CD14-positive monocyte (primary cell): ENCODE data around the gene CSF1R. TPM values are rescaled to one million over a fixed set of nuclear protein-coding genes. Genes with fewer than 3 reads are reported as not detected.

ENCODE experiments used
- DNase-seq, 3 donors: peaks; one replicate each; pipeline ENCODE4 v3.0.0-alpha.2; 2011 to 2022
- H2AFZ ChIP-seq: 2 replicates; pipeline ENCODE4 v1.6.0; 2012; ENCODE audit warnings: mild to moderate bottlenecking, low read depth, low read length, inconsistent platforms; ENCODE audit not compliant: insufficient read depth, poor library complexity, severe bottlenecking
- H3K27ac ChIP-seq, 2 donors: 1 replicate in 1 of 2; 2 replicates in 1 of 2; pipeline ENCODE4 v1.5.1; 2012 to 2013; ENCODE audit warnings: low read length in 2 of 2, control low read depth in 1 of 2, inconsistent platforms in 1 of 2, low read depth in 1 of 2, mild to moderate bottlenecking in 1 of 2
- H3K27me3 ChIP-seq, 2 donors: one replicate each; pipeline versions ENCODE4 v1.6.0 to v1.6.1; 2011 to 2013; ENCODE audit warnings: low read length in 2 of 2; ENCODE audit not compliant: control insufficient read depth in 2 of 2, insufficient read depth in 2 of 2
- H3K36me3 ChIP-seq, 2 donors: replicated peaks in 1 of 2; 1 replicate in 1 of 2; 2 replicates in 1 of 2; pipeline versions ENCODE4 v1.5.1 to v1.6.1; 2012 to 2013; ENCODE audit warnings: low read length in 2 of 2, control low read depth in 1 of 2, inconsistent platforms in 1 of 2, mild to moderate bottlenecking in 1 of 2; ENCODE audit not compliant: insufficient read depth in 2 of 2, control insufficient read depth in 1 of 2
- H3K4me1 ChIP-seq, 2 donors: 1 replicate in 1 of 2; 2 replicates in 1 of 2; pipeline versions ENCODE4 v1.5.1 to v1.6.1; 2012 to 2013; ENCODE audit warnings: low read length in 2 of 2, control low read depth in 1 of 2, inconsistent platforms in 1 of 2, mild to moderate bottlenecking in 1 of 2, moderate library complexity in 1 of 2; ENCODE audit not compliant: insufficient read depth in 2 of 2, control insufficient read depth in 1 of 2
- H3K4me2 ChIP-seq: replicated peaks from 2 replicates; pipeline ENCODE3; 2012; ENCODE audit warnings: low read length, moderate library complexity, mild to moderate bottlenecking; ENCODE audit not compliant: poor library complexity, severe bottlenecking; ENCODE audit errors: extremely low read depth
- H3K4me3 ChIP-seq, 3 experiments: fragments of 200-600 bp in 1 of 3; sonication (generic) in 1 of 3; replicated peaks in 1 of 3; 1 replicate in 2 of 3; 2 replicates in 1 of 3; pipeline ENCODE4 v1.5.1; 2011 to 2013; ENCODE audit warnings: low read length in 3 of 3, mild to moderate bottlenecking in 3 of 3, control low read depth in 2 of 3, low read depth in 2 of 3, inconsistent platforms in 1 of 3, moderate library complexity in 1 of 3
- H3K79me2 ChIP-seq: 2 replicates; pipeline ENCODE4 v1.6.0; 2012; ENCODE audit warnings: mild to moderate bottlenecking, control low read depth, inconsistent platforms, low read length, moderate library complexity; ENCODE audit not compliant: insufficient read depth
- H3K9ac ChIP-seq: 2 replicates; pipeline ENCODE4 v1.6.0; 2017; ENCODE audit warnings: low read length, mild to moderate bottlenecking; ENCODE audit not compliant: insufficient read depth, poor library complexity, severe bottlenecking
- H3K9me3 ChIP-seq, 2 donors: replicated peaks in 1 of 2; 1 replicate in 1 of 2; 2 replicates in 1 of 2; pipeline versions ENCODE4 v1.5.1 to v1.6.1; 2012 to 2013; ENCODE audit warnings: low read length in 2 of 2, control low read depth in 1 of 2; ENCODE audit not compliant: control insufficient read depth in 1 of 2, insufficient read depth in 1 of 2
- H4K20me1 ChIP-seq: 2 replicates; pipeline ENCODE4 v1.6.0; 2012; ENCODE audit warnings: mild to moderate bottlenecking, low read length, control low read depth, moderate library complexity; ENCODE audit not compliant: insufficient read depth
- H3K27ac Mint-ChIP-seq, 7 donors: one replicate each; pipeline ENCODE4 v1.8.0; 2020; ENCODE audit warnings: mild to moderate bottlenecking in 7 of 7, mixed read lengths in 7 of 7, moderate library complexity in 6 of 7, inconsistent platforms in 2 of 7
- H3K27me3 Mint-ChIP-seq, 3 donors: one replicate each; pipeline ENCODE4 v1.8.0; 2021 to 2022; ENCODE audit warnings: low read depth in 3 of 3, mild to moderate bottlenecking in 3 of 3, mixed read lengths in 3 of 3, moderate library complexity in 3 of 3, inconsistent platforms in 1 of 3
- H3K36me3 Mint-ChIP-seq, 2 donors: one replicate each; pipeline ENCODE4 v1.8.0; 2020; ENCODE audit warnings: mixed read lengths in 2 of 2, inconsistent platforms in 1 of 2, mild to moderate bottlenecking in 1 of 2
- H3K4me1 Mint-ChIP-seq: one replicate; pipeline ENCODE4 v1.8.0; 2020; ENCODE audit warnings: mild to moderate bottlenecking, mixed read lengths
- H3K4me3 Mint-ChIP-seq, 2 donors: one replicate each; pipeline ENCODE4 v1.8.0; 2020; ENCODE audit warnings: mild to moderate bottlenecking in 2 of 2, mixed read lengths in 2 of 2, moderate library complexity in 1 of 2
- H3K9me3 Mint-ChIP-seq, 7 donors: one replicate each; pipeline ENCODE4 v1.8.0; 2020 to 2022; ENCODE audit warnings: mixed read lengths in 7 of 7, mild to moderate bottlenecking in 6 of 7, moderate library complexity in 6 of 7, inconsistent platforms in 2 of 7
- CTCF ChIP-seq: fragments of 200-600 bp; IDR thresholded peaks from one replicate; pipeline ENCODE4 v1.8.0; 2022; ENCODE audit warnings: antibody characterized with exemption, mild to moderate bottlenecking
- WGBS: methylation state at CpG from one replicate; pipeline ENCODE4 v1.1.5; 2013; ENCODE audit warnings: missing lambda C conversion rate; ENCODE audit not compliant: insufficient coverage; 5-methylcytosine and 5-hydroxymethylcytosine counted together
- intact Hi-C, 2 donors: fragments of 100-400 bp; cut with micrococcal nuclease; formaldehyde crosslinking; loops; one replicate each; pipeline versions ENCODE4 v1.15.0 to v1.15.1; 2023
- polyA plus RNA-seq, 3 donors: library from polyadenylated mRNA; depleted of rRNA in 1 of 3; unstranded in 2 of 3; stranded (reverse) in 1 of 3; fragments of 300-500 nt in 2 of 3; fragments of >200 nt in 1 of 3; fragmentation: Illumina TruSeq in 2 of 3; gene quantifications; 1 replicate in 2 of 3; 2 replicates in 1 of 3; pipeline ENCODE4 v1.2.3, GENCODE V29; 2012 to 2021

Gene CSF1R
- polyA plus RNA-seq, 3 donors = 180 to 332 (median 242) TPM

- H3K36me3 ChIP-seq = peaks cover 90 to 93% of the 10 kb centered on the region in 2 donors
- no peaks in the 10 kb centered on the region for H3K27me3 ChIP-seq
- Mint-ChIP-seq H3K9me3 (peaks cover 0 to 3% (median 0%) of the 10 kb centered on the region in 7 donors), H3K4me3 (no peak overlapping the region), H3K4me1 (peaks cover 79% of the 10 kb centered on the region), H3K36me3 (peaks cover 81 to 96% of the 10 kb centered on the region in 2 donors), H3K27ac (peak overlapping the region; percentile 0 to 84 (median 66)), H3K27me3 (peaks cover 0 to 2% (median 0%) of the 10 kb centered on the region in 3 donors)
- peaks cover 98% of the 10 kb centered on the region for H4K20me1 ChIP-seq
- no peak overlapping the region for H3K4me2 ChIP-seq
- no peak overlapping the region for H3K9ac ChIP-seq
- no peak overlapping the region for H2AFZ ChIP-seq
- H3K27ac ChIP-seq = peak overlapping the region in 1 of 2 donors; percentile 22
- peaks cover 82% of the 10 kb centered on the region in 2 donors for H3K4me1 ChIP-seq
- H3K9me3 ChIP-seq = no peaks in the 10 kb centered on the region
- WGBS = 91% methylated on average over 1 of the region's 2 CpGs
- intact Hi-C loops = loop anchor here in 1 of 2 donors (10.0 kb wide), 1 partner anchor 702 kb away; no protein-coding TSS in a partner anchor
- peak in 1 of 3 donors; percentile 16 for DNase-seq
- no peak for TF ChIP-seq CTCF
- peaks cover 63% of the 10 kb centered on the region for H3K79me2 ChIP-seq
- H3K4me3 ChIP-seq = no peak overlapping the region
These were observed 24.0 kb downstream of the CSF1R start for GRCh38 chr5:150062216-150062922.

- Histone ChIP-seq H3K4me2 (no peak overlapping the region), H3K4me3 (no peak overlapping the region), H2AFZ (no peak overlapping the region), H3K27me3 (no peaks in the 10 kb centered on the region), H3K4me1 (peaks cover 74% of the 10 kb centered on the region in 2 donors), H3K36me3 (peaks cover 90 to 93% of the 10 kb centered on the region in 2 donors), H3K79me2 (peaks cover 65% of the 10 kb centered on the region), H3K9me3 (no peaks in the 10 kb centered on the region), H3K27ac (peak overlapping the region; percentile 17 to 97), H4K20me1 (peaks cover 98% of the 10 kb centered on the region), H3K9ac (no peak overlapping the region)
- peaks cover 0 to 2% (median 0%) of the 10 kb centered on the region in 3 donors for H3K27me3 Mint-ChIP-seq
- peaks cover 71% of the 10 kb centered on the region for H3K4me1 Mint-ChIP-seq
- 81% methylated on average over 9 of the region's 12 CpGs for WGBS
- intact Hi-C loops = loop anchor here in 1 of 2 donors (10.0 kb wide), 1 partner anchor 703 kb away; no protein-coding TSS in a partner anchor
- TF ChIP-seq CTCF = no peak
- no peak for DNase-seq
- H3K27ac Mint-ChIP-seq = peak overlapping the region in 6 of 7 donors; percentile 11 to 100 (median 71)
- peaks cover 0 to 3% (median 0%) of the 10 kb centered on the region in 7 donors for H3K9me3 Mint-ChIP-seq
- H3K36me3 Mint-ChIP-seq = peaks cover 83 to 99% of the 10 kb centered on the region in 2 donors
- peak overlapping the region in 1 of 2 donors; percentile 41 for H3K4me3 Mint-ChIP-seq
These were observed 24.8 kb downstream of the CSF1R start for GRCh38 chr5:150061538-150061995.
